ENCODE results near the gene TAP2. TPM values are rescaled to one million over a fixed set of nuclear protein-coding genes. Genes with fewer than 3 reads are reported as not detected.

The TAP2 gene
- total and polyA plus RNA-seq, 2 of the 13 experiments (the other 11 are each of a cell fraction or from before 2014, with no cell fraction given): 10.3 to 17.6 TPM

- under 1% methylated on average over 41 of the region's 68 CpGs for WGBS (ENCODE audit: low lambda C conversion rate)
- Histone ChIP-seq H4K20me1 (ENCODE audit: insufficient read depth, low read length) (no peaks in the 10 kb centered on the region), H3K27ac (ENCODE audit: extremely low read length, insufficient read depth, low read length) (peak within 1 kb of the TSS; percentile 62), H3K4me1 (ENCODE audit: insufficient read depth, low read length) (peaks cover 26% of the 10 kb centered on the region), H2AFZ (ENCODE audit: low read length) (peak within 1 kb of the TSS; percentile 91), H3K79me2 (ENCODE audit: insufficient read depth, low read length) (no peaks in the 10 kb centered on the region), H3K4me3 (replicated peaks in 1 of 3; ENCODE audit: insufficient read depth in 1 of 3, low read depth in 2 of 3, low read length in 3 of 3) (peak within 1 kb of the TSS; percentile 93 to 96 (median 95)), H3K4me2 (ENCODE audit: low read depth, low read length) (peak within 1 kb of the TSS; percentile 98), H3K27me3 (ENCODE audit: control insufficient read depth in 1 of 2, insufficient read depth in 2 of 2, low read length in 2 of 2) (no peaks in the 10 kb centered on the region; a peak in 1 of 5 replicates), H3K9me3 (ENCODE audit: low read length) (no peaks in the 10 kb centered on the region), H3K9ac (ENCODE audit: insufficient read depth, low read depth, low read length) (peak within 1 kb of the TSS; percentile 72), H3K36me3 (replicated peaks in 1 of 2; ENCODE audit: control insufficient read depth in 1 of 2, insufficient read depth in 2 of 2, low read length in 2 of 2) (peaks cover 0 to 6% of the 10 kb centered on the region in 2 experiments; a peak in 1 of 5 replicates)
- peak; percentile 60 for FAIRE-seq
- ChIA-PET CTCF (ENCODE audit: low intra/inter-chr PET ratio, low total read pairs) (interaction anchor here (0.7 to 2.4 kb wide), 4 partner anchors 12 to 28 kb away, joined by 4 to 39 read pairs (median 4); partner anchors contain the start of gene TAP2), POLR2A (interaction anchor here (0.6 to 3.8 kb wide), 6 partner anchors 8 to 117 kb away, joined by 4 to 69 read pairs (median 26); partner anchors contain the start of genes BRD2, PSMB8 and TAP2)
- intact Hi-C loops (cut with micrococcal nuclease; ENCODE audit: unreplicated experiment): loop anchor here (1.0 kb wide), 2 partner anchors 9 to 15 kb away; partner anchors contain the start of genes PSMB8 and TAP2
- ATAC-seq: peak; percentile 89
- in situ Hi-C loops (cut with HindIII; ENCODE audit: extremely low pct_ligation_motif_present, low pct_unique_long_range_greater_than_20kb): no loop called here
- BruUV-seq (replicated peaks): no TSS peak
- DNase-seq (ENCODE audit: low spot score): peak; percentile 88
- peak; percentile 52; the same call in 1 of the 2 replicates for TF ChIP-seq ZNF598 (CRISPR knock-in tag; IDR thresholded peaks at IDR 0.05; ENCODE audit: borderline replicate concordance)
- TF ChIP-seq IRF2 (CRISPR knock-in tag; IDR thresholded peaks at IDR 0.05): peak; percentile 99
- TF ChIP-seq SP4 (CRISPR knock-in tag; IDR thresholded peaks at IDR 0.05): peak; percentile 62
- no peak for TF ChIP-seq JUNB (CRISPR knock-in tag; IDR thresholded peaks at IDR 0.05; ENCODE audit: borderline replicate concordance)
- TF ChIP-seq NR0B2 (CRISPR knock-in tag; IDR thresholded peaks at IDR 0.05): no peak; the same call in 1 of the 2 replicates
- TF ChIP-seq PHF20 (CRISPR knock-in tag; IDR thresholded peaks at IDR 0.05): peak; percentile 64; the same call in 1 of the 2 replicates
- TF ChIP-seq ZFP82 (CRISPR knock-in tag; IDR thresholded peaks at IDR 0.05; ENCODE audit: borderline replicate concordance): peak; percentile 63; the same call in 1 of the 2 replicates
- TF ChIP-seq, protein P1, sequence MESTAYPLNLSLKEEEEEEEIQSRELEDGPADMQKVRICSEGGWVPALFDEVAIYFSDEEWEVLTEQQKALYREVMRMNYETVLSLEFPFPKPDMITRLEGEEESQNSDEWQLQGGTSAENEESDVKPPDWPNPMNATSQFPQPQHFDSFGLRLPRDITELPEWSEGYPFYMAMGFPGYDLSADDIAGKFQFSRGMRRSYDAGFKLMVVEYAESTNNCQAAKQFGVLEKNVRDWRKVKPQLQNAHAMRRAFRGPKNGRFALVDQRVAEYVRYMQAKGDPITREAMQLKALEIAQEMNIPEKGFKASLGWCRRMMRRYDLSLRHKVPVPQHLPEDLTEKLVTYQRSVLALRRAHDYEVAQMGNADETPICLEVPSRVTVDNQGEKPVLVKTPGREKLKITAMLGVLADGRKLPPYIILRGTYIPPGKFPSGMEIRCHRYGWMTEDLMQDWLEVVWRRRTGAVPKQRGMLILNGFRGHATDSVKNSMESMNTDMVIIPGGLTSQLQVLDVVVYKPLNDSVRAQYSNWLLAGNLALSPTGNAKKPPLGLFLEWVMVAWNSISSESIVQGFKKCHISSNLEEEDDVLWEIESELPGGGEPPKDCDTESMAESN (CRISPR knock-in tag; conservative IDR thresholded peaks at IDR 0.05): peak; percentile 60; the same call in 1 of the 2 replicates
- no peak for TF ChIP-seq NR3C1 (CRISPR knock-in tag; IDR thresholded peaks at IDR 0.05)
- TF ChIP-seq KDM1A (CRISPR knock-in tag; IDR thresholded peaks at IDR 0.05): peak; percentile 21; the same call in 1 of the 2 replicates
- TF ChIP-seq, protein P2, sequence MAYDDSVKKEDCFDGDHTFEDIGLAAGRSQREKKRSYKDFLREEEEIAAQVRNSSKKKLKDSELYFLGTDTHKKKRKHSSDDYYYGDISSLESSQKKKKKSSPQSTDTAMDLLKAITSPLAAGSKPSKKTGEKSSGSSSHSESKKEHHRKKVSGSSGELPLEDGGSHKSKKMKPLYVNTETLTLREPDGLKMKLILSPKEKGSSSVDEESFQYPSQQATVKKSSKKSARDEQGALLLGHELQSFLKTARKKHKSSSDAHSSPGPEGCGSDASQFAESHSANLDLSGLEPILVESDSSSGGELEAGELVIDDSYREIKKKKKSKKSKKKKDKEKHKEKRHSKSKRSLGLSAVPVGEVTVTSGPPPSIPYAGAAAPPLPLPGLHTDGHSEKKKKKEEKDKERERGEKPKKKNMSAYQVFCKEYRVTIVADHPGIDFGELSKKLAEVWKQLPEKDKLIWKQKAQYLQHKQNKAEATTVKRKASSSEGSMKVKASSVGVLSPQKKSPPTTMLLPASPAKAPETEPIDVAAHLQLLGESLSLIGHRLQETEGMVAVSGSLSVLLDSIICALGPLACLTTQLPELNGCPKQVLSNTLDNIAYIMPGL (CRISPR knock-in tag; IDR thresholded peaks at IDR 0.05; ENCODE audit: borderline replicate concordance in 1 of 2, low read depth in 1 of 2): peak; percentile 94 to 98
- TF ChIP-seq SAFB2 (CRISPR knock-in tag; IDR thresholded peaks at IDR 0.05; ENCODE audit: borderline replicate concordance, low read depth): no peak; the same call in 1 of the 2 replicates
- TF ChIP-seq SP5 (CRISPR knock-in tag; IDR thresholded peaks at IDR 0.05; ENCODE audit: borderline replicate concordance, low read depth): peak; percentile 89
- peak; percentile 88 for TF ChIP-seq KMT2B (CRISPR knock-in tag; IDR thresholded peaks at IDR 0.05)
- no peak for TF ChIP-seq ZFP1 (CRISPR knock-in tag; IDR thresholded peaks at IDR 0.05)
- TF ChIP-seq NR2F6 (IDR thresholded peaks at IDR 0.05): no peak
- TF ChIP-seq NR2F6 (CRISPR knock-in tag; IDR thresholded peaks at IDR 0.05): 0 out of 2 replicates have a peak, but pooled peaks have one; percentile 35
Measured at GRCh38 chr6:32853541-32854375, 15.2 kb upstream of the TAP2 start, which contains the start of the genes PSMB9 and TAP1. Gene PSMB9 (plus strand): TSS chr6:32854192. CDS start chr6:32854230, 38 bp downstream. Gene TAP1 (minus strand): TSS chr6:32853704. CDS start chr6:32853636, 68 bp downstream.
